Measurements from ENCODE around the gene RGS7.
"Not testable (repeated sequence)": the region's sequence is repeated elsewhere in the genome, so short reads cannot be mapped to it uniquely, and the experiment has no call there.

RGS7 gene

GRCh38 chr1:241177660-241178059, 179.3 kb downstream of the RGS7 start:
- H3K4me3 ChIP-seq (ENCODE audit: low read depth, low read length), result no peak overlapping the region
- TF ChIP-seq MAX (IDR thresholded peaks at IDR 0.05; ENCODE audit: low read depth, low read length) (no peak), POLR2A (IDR thresholded peaks at IDR 0.05; ENCODE audit: extremely low read depth, insufficient read length) (no peak), CTCF (IDR thresholded peaks at IDR 0.05; ENCODE audit: low read depth, low read length) (no peak), MYC (IDR thresholded peaks at IDR 0.05; ENCODE audit: low read depth, low read length) (no peak)
- no peak for DNase-seq (ENCODE audit: low read depth)

- TF ChIP-seq MAX (IDR thresholded peaks at IDR 0.05; ENCODE audit: low read depth, low read length) (no peak), MYC (IDR thresholded peaks at IDR 0.05; ENCODE audit: low read depth, low read length) (no peak), CTCF (IDR thresholded peaks at IDR 0.05; ENCODE audit: low read depth, low read length) (no peak), POLR2A (IDR thresholded peaks at IDR 0.05; ENCODE audit: extremely low read depth, insufficient read length) (no peak)
- DNase-seq (ENCODE audit: low read depth), result no peak
- H3K4me3 ChIP-seq (ENCODE audit: low read depth, low read length), result no peak overlapping the region
Measured at GRCh38 chr1:241172486-241172885, 184.5 kb downstream of the RGS7 start.

- TF ChIP-seq POLR2A (IDR thresholded peaks at IDR 0.05; ENCODE audit: extremely low read depth, insufficient read length) (no peak), MYC (IDR thresholded peaks at IDR 0.05; ENCODE audit: low read depth, low read length) (no peak), CTCF (IDR thresholded peaks at IDR 0.05; ENCODE audit: low read depth, low read length) (no peak), MAX (IDR thresholded peaks at IDR 0.05; ENCODE audit: low read depth, low read length) (no peak)
- DNase-seq (ENCODE audit: low read depth), result no peak
- H3K4me3 ChIP-seq (ENCODE audit: low read depth, low read length), result no peak overlapping the region
Measured at GRCh38 chr1:241171991-241172390, 185.0 kb downstream of the RGS7 start.

- no peak overlapping the region for H3K4me3 ChIP-seq (ENCODE audit: low read depth, low read length)
- no peak for TF ChIP-seq CTCF (IDR thresholded peaks at IDR 0.05; ENCODE audit: low read depth, low read length)
- DNase-seq (ENCODE audit: low read depth), result no peak
Measured at GRCh38 chr1:241167121-241167630, 189.8 kb downstream of the RGS7 start.

GRCh38 chr1:241166625-241167024, 190.4 kb downstream of the RGS7 start:
- no peak for DNase-seq (ENCODE audit: low read depth)
- H3K4me3 ChIP-seq (ENCODE audit: low read depth, low read length), result no peak overlapping the region
- no peak for TF ChIP-seq CTCF (IDR thresholded peaks at IDR 0.05; ENCODE audit: low read depth, low read length)
- TF ChIP-seq POLR2A (IDR thresholded peaks at IDR 0.05; ENCODE audit: extremely low read depth, insufficient read length), result no peak
- TF ChIP-seq MYC (IDR thresholded peaks at IDR 0.05; ENCODE audit: low read depth, low read length), result no peak
- no peak for TF ChIP-seq MAX (IDR thresholded peaks at IDR 0.05; ENCODE audit: low read depth, low read length)

GRCh38 chr1:241165256-241165655, 191.7 kb downstream of the RGS7 start:
- DNase-seq (ENCODE audit: low read depth); H3K4me3 ChIP-seq (ENCODE audit: low read depth, low read length): not testable (repeated sequence)
